Karpas-422 (cell line): ENCODE results near the gene KCNJ10. TPM values are rescaled to one million over a fixed set of nuclear protein-coding genes. Genes with fewer than 3 reads are reported as not detected.

Source experiments
- DNase-seq: peaks from one replicate; pipeline ENCODE4 v3.0.0-alpha.2; 2015
- H2AFZ ChIP-seq: fragments of 200-600 bp; sonication (generic); 2 replicates; pipeline ENCODE4 v1.6.1; 2014; ENCODE audit warnings: antibody characterized with exemption, low read length, mixed read lengths
- H3K27ac ChIP-seq: fragments of 200-600 bp; sonication (generic); 2 replicates; pipeline ENCODE4 v1.5.1; 2014; ENCODE audit warnings: mild to moderate bottlenecking, low read length, moderate library complexity
- H3K27me3 ChIP-seq: fragments of 200-600 bp; sonication (generic); 2 replicates; pipeline ENCODE4 v1.6.1; 2014; ENCODE audit warnings: low read length, mixed read lengths
- H3K36me3 ChIP-seq: fragments of 200-600 bp; sonication (generic); 2 replicates; pipeline ENCODE4 v1.6.1; 2014; ENCODE audit warnings: low read length, mixed read lengths; ENCODE audit not compliant: insufficient read depth
- H3K4me1 ChIP-seq: fragments of 200-600 bp; sonication (generic); 2 replicates; pipeline ENCODE4 v1.6.1; 2014; ENCODE audit warnings: mild to moderate bottlenecking, low read length, mixed read lengths
- H3K4me2 ChIP-seq: fragments of 200-600 bp; sonication (generic); 2 replicates; pipeline ENCODE4 v1.6.1; 2014; ENCODE audit warnings: low read length, low read depth, mild to moderate bottlenecking; ENCODE audit not compliant: poor library complexity, severe bottlenecking
- H3K4me3 ChIP-seq: fragments of 200-600 bp; sonication (generic); 2 replicates; pipeline ENCODE4 v1.5.1; 2014; ENCODE audit warnings: mild to moderate bottlenecking, antibody characterized with exemption, low read length, mixed read lengths
- H3K79me2 ChIP-seq: fragments of 200-600 bp; sonication (generic); 2 replicates; pipeline ENCODE4 v1.6.1; 2014; ENCODE audit warnings: mild to moderate bottlenecking, low read length, mixed read lengths
- H3K9ac ChIP-seq: fragments of 200-600 bp; sonication (generic); 2 replicates; pipeline ENCODE4 v1.6.0; 2014; ENCODE audit warnings: low read length
- H3K9me2 ChIP-seq: fragments of 200-600 bp; sonication (generic), shearing (Covaris generic); replicated peaks from 2 replicates; pipeline ENCODE4 v1.6.0; 2014; ENCODE audit warnings: mild to moderate bottlenecking, low read length, moderate library complexity; ENCODE audit not compliant: insufficient read depth
- H3K9me3 ChIP-seq: fragments of 300-700, 200-600 bp; sonication (generic); 2 replicates; pipeline ENCODE4 v1.6.1; 2014; ENCODE audit warnings: low read length, mixed read lengths
- H4K20me1 ChIP-seq: fragments of 200-600 bp; sonication (generic); 2 replicates; pipeline ENCODE4 v1.6.1; 2014; ENCODE audit warnings: mild to moderate bottlenecking, antibody characterized with exemption, low read length, low read depth; ENCODE audit not compliant: insufficient read depth
- total RNA-seq: library from RNA; depleted of rRNA; stranded (reverse); fragments of >200 nt; shearing (Covaris generic); gene quantifications from 2 replicates; pipeline ENCODE4 v1.2.3, GENCODE V29; 2014; ENCODE audit warnings: low replicate concordance

Gene KCNJ10
- total RNA-seq, 1 experiment from 2014 or later = not detected

- Histone ChIP-seq H3K79me2 (no peaks in the 10 kb centered on the region), H3K4me3 (no peak overlapping the region), H3K4me2 (no peak overlapping the region), H3K27ac (no peak overlapping the region), H3K9me2 (no peaks in the 10 kb centered on the region), H3K9ac (no peak overlapping the region), H3K9me3 (no peaks in the 10 kb centered on the region), H3K36me3 (no peaks in the 10 kb centered on the region), H2AFZ (no peak overlapping the region), H4K20me1 (no peaks in the 10 kb centered on the region; the same call in 1 of the 2 replicates), H3K4me1 (no peaks in the 10 kb centered on the region; the same call in 1 of the 2 replicates), H3K27me3 (no peaks in the 10 kb centered on the region)
- DNase-seq = no peak
Observed at GRCh38 chr1:160025314-160025713, 44.6 kb downstream of the KCNJ10 start.

GRCh38 chr1:160024195-160024905 is 45.6 kb downstream of the KCNJ10 start:
- no peak overlapping the region for H3K4me2 ChIP-seq
- no peaks in the 10 kb centered on the region for H3K9me2 ChIP-seq
- H3K4me3 ChIP-seq = no peak overlapping the region
- H3K9me3 ChIP-seq = no peaks in the 10 kb centered on the region
- no peaks in the 10 kb centered on the region for H3K27me3 ChIP-seq
- no peaks in the 10 kb centered on the region for H3K36me3 ChIP-seq
- no peak overlapping the region for H3K9ac ChIP-seq
- H3K4me1 ChIP-seq = no peaks in the 10 kb centered on the region
- no peaks in the 10 kb centered on the region for H3K79me2 ChIP-seq
- H4K20me1 ChIP-seq = no peaks in the 10 kb centered on the region
- no peak overlapping the region for H3K27ac ChIP-seq
- DNase-seq = no peak
- H2AFZ ChIP-seq = no peak overlapping the region

- DNase-seq = no peak
- Histone ChIP-seq H2AFZ (no peak overlapping the region), H3K9ac (no peak overlapping the region), H3K4me3 (no peak overlapping the region), H4K20me1 (no peaks in the 10 kb centered on the region), H3K4me2 (no peak overlapping the region), H3K4me1 (no peaks in the 10 kb centered on the region), H3K79me2 (no peaks in the 10 kb centered on the region), H3K27me3 (no peaks in the 10 kb centered on the region), H3K36me3 (no peaks in the 10 kb centered on the region), H3K9me2 (no peaks in the 10 kb centered on the region), H3K9me3 (no peaks in the 10 kb centered on the region), H3K27ac (no peak overlapping the region)
Observed at GRCh38 chr1:160022330-160023310, 47.3 kb downstream of the KCNJ10 start.

GRCh38 chr1:160021376-160022074 is 48.4 kb downstream of the KCNJ10 start:
- Histone ChIP-seq H3K79me2 (no peaks in the 10 kb centered on the region), H2AFZ (no peak overlapping the region), H3K27ac (no peak overlapping the region), H3K9me2 (no peaks in the 10 kb centered on the region), H3K4me2 (no peak overlapping the region), H4K20me1 (no peaks in the 10 kb centered on the region), H3K4me3 (no peak overlapping the region), H3K9ac (no peak overlapping the region), H3K36me3 (no peaks in the 10 kb centered on the region), H3K4me1 (no peaks in the 10 kb centered on the region), H3K9me3 (no peaks in the 10 kb centered on the region), H3K27me3 (no peaks in the 10 kb centered on the region)
- DNase-seq = no peak

- no peaks in the 10 kb centered on the region for H3K27me3 ChIP-seq
- no peak for DNase-seq
- H3K4me1 ChIP-seq = no peaks in the 10 kb centered on the region
- no peaks in the 10 kb centered on the region for H3K79me2 ChIP-seq
- H3K4me2 ChIP-seq = no peak overlapping the region
- no peak overlapping the region for H3K4me3 ChIP-seq
- H3K27ac ChIP-seq = no peak overlapping the region
- no peaks in the 10 kb centered on the region for H3K36me3 ChIP-seq
- no peaks in the 10 kb centered on the region for H3K9me3 ChIP-seq
- H4K20me1 ChIP-seq = no peaks in the 10 kb centered on the region
- no peak overlapping the region for H2AFZ ChIP-seq
- H3K9me2 ChIP-seq = no peaks in the 10 kb centered on the region
- H3K9ac ChIP-seq = no peak overlapping the region
Observed at GRCh38 chr1:160020196-160020595, 49.8 kb downstream of the KCNJ10 start.

GRCh38 chr1:160018900-160019299 is 51.1 kb downstream of the KCNJ10 start:
- Histone ChIP-seq H3K9me3 (no peaks in the 10 kb centered on the region), H3K4me3 (no peak overlapping the region), H3K27me3 (no peaks in the 10 kb centered on the region), H3K9me2 (no peaks in the 10 kb centered on the region), H3K36me3 (no peaks in the 10 kb centered on the region), H2AFZ (no peak overlapping the region), H4K20me1 (no peaks in the 10 kb centered on the region), H3K4me1 (no peaks in the 10 kb centered on the region), H3K27ac (no peak overlapping the region), H3K4me2 (no peak overlapping the region), H3K9ac (no peak overlapping the region), H3K79me2 (no peaks in the 10 kb centered on the region)
- no peak for DNase-seq

GRCh38 chr1:160018347-160018746 is 51.6 kb downstream of the KCNJ10 start:
- Histone ChIP-seq H3K4me1 (no peaks in the 10 kb centered on the region), H3K9me2 (no peaks in the 10 kb centered on the region)
- DNase-seq = no peak

GRCh38 chr1:160017592-160017991 is 52.4 kb downstream of the KCNJ10 start:
- Histone ChIP-seq H4K20me1 (no peaks in the 10 kb centered on the region), H3K36me3 (no peaks in the 10 kb centered on the region), H3K79me2 (no peaks in the 10 kb centered on the region), H3K9me2 (no peaks in the 10 kb centered on the region), H3K27me3 (no peaks in the 10 kb centered on the region), H3K4me3 (no peak overlapping the region), H3K4me1 (no peaks in the 10 kb centered on the region), H3K4me2 (no peak overlapping the region), H2AFZ (no peak overlapping the region), H3K27ac (no peak overlapping the region), H3K9ac (no peak overlapping the region), H3K9me3 (no peaks in the 10 kb centered on the region)
- no peak for DNase-seq

More at GRCh38 chr1:160018347-160018746, 51.6 kb downstream of the KCNJ10 start:
- Histone ChIP-seq H3K4me3 (no peak overlapping the region), H2AFZ (no peak overlapping the region), H4K20me1 (no peaks in the 10 kb centered on the region), H3K4me2 (no peak overlapping the region), H3K27ac (no peak overlapping the region), H3K9ac (no peak overlapping the region), H3K27me3 (no peaks in the 10 kb centered on the region), H3K79me2 (no peaks in the 10 kb centered on the region), H3K9me3 (no peaks in the 10 kb centered on the region), H3K36me3 (no peaks in the 10 kb centered on the region)
